HUES64 (cell line): Measurements from ENCODE around the gene ADCY5.

Experiments used
- H3K27ac ChIP-seq: 2 replicates; pipeline ENCODE4 v1.7.0; 2013; ENCODE audit warnings: low read depth, low read length, inconsistent platforms
- H3K27me3 ChIP-seq: 2 replicates; pipeline ENCODE4 v1.6.1; 2013; ENCODE audit warnings: mild to moderate bottlenecking, low read length; ENCODE audit not compliant: insufficient read depth
- H3K36me3 ChIP-seq: 2 replicates; pipeline ENCODE4 v1.6.1; 2013; ENCODE audit warnings: mild to moderate bottlenecking, low read length; ENCODE audit not compliant: insufficient read depth
- H3K4me1 ChIP-seq: 2 replicates; pipeline ENCODE4 v1.6.1; 2013; ENCODE audit warnings: mild to moderate bottlenecking, low read length, moderate library complexity; ENCODE audit not compliant: insufficient read depth
- H3K4me3 ChIP-seq: 2 replicates; pipeline ENCODE4 v1.5.1; 2013; ENCODE audit warnings: mild to moderate bottlenecking, low read length, moderate library complexity
- H3K9ac ChIP-seq: 2 replicates; pipeline ENCODE4 v1.6.1; 2013; ENCODE audit warnings: mild to moderate bottlenecking, low read depth, low read length
- H3K9me3 ChIP-seq: 2 replicates; pipeline ENCODE4 v1.6.1; 2013; ENCODE audit warnings: low read depth, low read length; ENCODE audit not compliant: insufficient read depth
- WGBS: fragments of 150-250, 120-280 bp; methylation state at CpG from one replicate; pipeline ENCODE4 v1.1.7; 2013; ENCODE audit warnings: missing lambda C conversion rate; 5-methylcytosine and 5-hydroxymethylcytosine counted together

ADCY5 gene

DNA sequence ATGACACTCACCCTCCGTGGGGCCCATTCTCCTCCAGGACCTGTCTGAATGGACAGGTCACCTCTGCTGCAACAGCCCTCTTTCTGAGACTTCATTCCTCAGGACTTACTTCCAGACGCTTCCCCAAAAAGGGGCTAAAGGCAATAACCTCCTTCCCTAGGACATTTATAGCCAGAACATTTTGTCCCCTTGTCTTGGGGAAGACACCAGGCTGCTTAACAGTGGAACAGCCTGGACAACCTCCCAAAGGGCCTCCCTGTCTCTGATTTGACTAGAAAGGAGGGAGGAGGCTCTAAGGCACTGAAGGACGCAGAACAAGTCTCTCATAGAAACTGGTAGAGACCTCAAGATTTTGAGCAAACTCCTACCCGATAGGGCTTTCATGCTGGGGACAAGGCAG, 32.7 kb downstream of the ADCY5 start:
- Histone ChIP-seq H3K4me1 (peaks cover 12% of the 10 kb centered on the region), H3K27ac (no peak overlapping the region), H3K27me3 (no peaks in the 10 kb centered on the region), H3K4me3 (no peak overlapping the region), H3K9ac (no peak overlapping the region), H3K9me3 (no peaks in the 10 kb centered on the region), H3K36me3 (no peaks in the 10 kb centered on the region)
- 92% methylated on average over 4 of the region's 4 CpGs for WGBS

DNA sequence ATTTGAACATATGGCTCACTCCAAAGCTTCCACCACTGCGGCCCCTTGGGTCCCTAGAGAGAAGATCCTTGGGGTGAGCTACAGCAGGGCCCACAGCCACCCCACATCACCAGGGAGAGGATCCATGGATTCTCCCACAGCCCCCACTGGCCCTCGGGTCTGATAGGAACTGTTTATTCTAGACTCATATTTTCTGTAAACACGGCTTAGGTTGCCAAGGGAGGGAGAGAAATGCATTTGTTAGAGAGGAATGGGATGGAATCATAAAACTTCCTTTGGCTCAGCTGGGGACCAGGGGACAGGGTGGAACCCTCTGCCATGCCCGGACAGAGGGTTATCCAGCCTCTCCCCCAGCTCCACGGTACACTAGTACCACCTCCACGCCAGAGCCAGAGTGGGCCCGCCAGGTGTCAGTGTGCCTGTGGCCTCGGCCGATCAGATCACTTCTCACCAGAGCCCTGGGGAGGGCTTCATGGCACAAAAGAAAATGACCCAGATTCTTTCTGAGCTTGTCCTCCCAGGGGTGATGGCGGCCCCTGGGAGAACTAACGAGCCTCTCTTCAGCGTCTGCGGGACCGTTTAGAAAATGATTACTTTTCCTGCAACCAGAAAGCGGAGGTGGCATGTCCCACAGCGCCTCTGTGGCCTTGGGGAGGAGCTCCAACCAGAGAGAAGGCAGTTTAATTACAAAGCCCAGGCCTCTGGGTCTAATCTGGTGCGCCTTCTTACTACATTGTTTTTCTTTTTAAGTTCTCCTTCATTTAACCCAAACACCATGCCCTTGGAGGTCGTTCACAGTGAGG, 33.7 kb downstream of the ADCY5 start:
- no peak overlapping the region for H3K27ac ChIP-seq
- WGBS: 89% methylated on average over 18 of the region's 18 CpGs

DNA sequence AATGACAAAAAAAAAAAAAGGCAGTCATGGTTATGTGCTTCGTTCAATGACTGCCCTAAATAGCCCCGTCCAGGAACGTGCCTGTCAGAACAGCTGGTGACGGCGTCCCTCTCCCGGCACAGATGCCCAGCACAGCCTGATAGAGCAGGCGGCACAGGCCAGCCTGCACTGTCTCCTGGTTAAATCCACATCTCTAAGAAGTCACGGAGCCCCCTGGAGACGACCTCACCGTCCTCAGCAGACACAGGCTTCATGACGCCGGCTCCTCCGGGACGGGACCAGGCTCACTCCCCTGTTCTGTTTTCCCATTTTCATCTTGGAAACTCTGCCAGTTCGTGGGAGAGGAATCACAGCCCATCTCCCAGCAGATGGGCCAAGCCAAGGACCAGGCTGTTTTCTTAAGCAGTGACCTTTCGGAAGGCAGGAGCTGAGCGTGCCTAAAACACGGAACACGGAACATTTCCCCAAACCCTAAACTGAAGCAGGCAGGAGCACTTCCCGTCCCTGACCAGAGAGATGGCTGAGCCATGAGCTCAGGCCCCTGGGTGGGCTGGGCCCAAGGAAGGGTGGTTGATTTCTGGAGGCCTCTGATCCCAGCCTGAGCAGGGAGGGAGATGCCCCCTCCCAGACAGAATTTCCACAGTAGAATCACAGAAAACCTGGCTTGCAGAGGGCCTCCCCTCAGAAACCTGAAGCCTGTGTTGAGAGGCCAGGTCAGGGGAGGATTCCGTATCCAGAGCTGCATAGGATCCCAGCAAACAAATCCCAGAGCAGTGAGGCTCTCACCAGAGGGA, 35.9 kb downstream of the ADCY5 start:
- no peaks in the 10 kb centered on the region for H3K36me3 ChIP-seq
- H3K27ac ChIP-seq: no peak overlapping the region
- H3K27me3 ChIP-seq: no peaks in the 10 kb centered on the region
- H3K9ac ChIP-seq: no peak overlapping the region
- H3K4me1 ChIP-seq: peaks cover 19% of the 10 kb centered on the region
- H3K9me3 ChIP-seq: no peaks in the 10 kb centered on the region
- no peak overlapping the region for H3K4me3 ChIP-seq
- WGBS: 77% methylated on average over 21 of the region's 21 CpGs

More for the DNA sequence above, 33.7 kb downstream of the ADCY5 start:
- Histone ChIP-seq H3K4me1 (peaks cover 12% of the 10 kb centered on the region), H3K27me3 (no peaks in the 10 kb centered on the region), H3K4me3 (no peak overlapping the region), H3K36me3 (no peaks in the 10 kb centered on the region), H3K9ac (no peak overlapping the region), H3K9me3 (no peaks in the 10 kb centered on the region)

DNA sequence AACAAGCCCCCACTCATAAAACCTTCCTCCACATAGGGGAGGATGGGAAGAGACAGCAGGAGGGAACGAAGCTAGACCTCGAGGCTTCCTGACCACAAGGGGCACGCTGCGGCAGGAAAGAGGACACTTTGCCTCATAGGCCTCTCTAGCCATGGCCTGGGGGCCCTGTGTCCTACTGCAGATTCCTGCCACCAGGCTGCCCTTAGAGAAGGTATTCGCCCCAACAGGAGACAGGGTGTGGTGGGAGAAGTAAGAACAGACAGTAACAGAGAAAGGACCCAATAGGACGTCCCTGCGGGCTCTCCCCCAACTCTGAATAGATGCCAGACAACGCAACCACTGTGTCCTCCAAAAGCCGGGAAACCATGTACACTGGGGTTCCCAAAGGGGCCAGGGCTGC, 36.8 kb downstream of the ADCY5 start:
- H3K27ac ChIP-seq: no peak overlapping the region
- no peaks in the 10 kb centered on the region for H3K36me3 ChIP-seq
- no peaks in the 10 kb centered on the region for H3K9me3 ChIP-seq
- no peak overlapping the region for H3K4me3 ChIP-seq
- peaks cover 19% of the 10 kb centered on the region for H3K4me1 ChIP-seq
- H3K9ac ChIP-seq: no peak overlapping the region
- WGBS: 94% methylated on average over 9 of the region's 9 CpGs
- H3K27me3 ChIP-seq: no peaks in the 10 kb centered on the region

DNA sequence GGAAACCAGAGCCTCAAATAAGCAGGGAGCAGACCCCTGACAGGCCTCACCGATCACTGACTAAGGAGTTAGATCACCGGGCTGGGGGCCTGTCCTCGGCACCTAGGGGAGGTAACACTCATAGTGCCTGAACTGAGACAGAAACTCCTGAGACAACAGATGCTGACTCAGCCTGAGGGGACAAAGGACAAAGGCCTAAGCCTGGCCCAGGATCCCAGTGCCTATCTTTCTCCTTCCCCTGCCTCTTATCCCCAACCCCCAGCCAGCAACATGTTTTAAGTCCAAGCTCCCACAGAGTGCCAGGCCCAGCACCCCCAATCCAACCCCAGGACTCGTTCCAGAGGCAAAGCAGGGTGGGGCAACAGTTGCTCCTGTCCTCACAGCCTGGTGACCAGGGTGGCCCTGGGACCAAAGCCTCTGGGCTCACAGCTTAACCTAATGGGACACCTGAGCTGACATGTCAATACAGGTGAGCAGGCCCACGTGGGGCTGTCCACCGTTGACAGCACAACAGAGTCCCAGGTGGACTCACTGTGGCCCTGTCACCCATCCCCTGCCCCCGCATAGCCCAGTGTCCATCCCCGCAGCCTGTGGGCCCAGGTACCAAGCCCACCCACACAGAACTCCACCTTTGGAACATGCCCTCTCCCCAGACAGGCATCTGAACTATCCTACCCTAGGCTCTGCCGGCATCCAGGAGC, 37.4 kb downstream of the ADCY5 start:
- H3K36me3 ChIP-seq: no peaks in the 10 kb centered on the region
- H3K4me1 ChIP-seq: peaks cover 19% of the 10 kb centered on the region
- WGBS: 80% methylated on average over 9 of the region's 9 CpGs

DNA sequence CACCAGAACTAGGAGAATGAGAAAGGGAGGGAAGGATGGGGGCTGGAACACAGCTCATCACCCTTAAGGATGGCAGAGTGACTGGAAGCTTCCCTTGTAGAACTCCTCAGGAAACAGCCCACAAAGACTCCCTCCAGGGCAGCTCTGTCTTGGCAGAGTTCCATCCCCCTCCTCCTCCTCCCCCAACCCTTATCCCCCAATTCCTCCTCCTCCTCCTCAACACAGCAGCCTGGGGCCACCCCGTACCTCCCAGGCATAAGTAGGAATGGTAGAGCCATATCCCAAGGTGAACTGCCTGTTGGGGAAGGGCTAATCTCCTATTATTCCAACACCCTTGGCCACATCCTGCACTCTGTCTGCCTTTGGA, 38.8 kb downstream of the ADCY5 start:
- H3K27me3 ChIP-seq: no peaks in the 10 kb centered on the region
- H3K9ac ChIP-seq: no peak overlapping the region
- H3K27ac ChIP-seq: no peak overlapping the region
- no peak overlapping the region for H3K4me3 ChIP-seq
- no peaks in the 10 kb centered on the region for H3K9me3 ChIP-seq
- WGBS: 56% methylated on average over 1 of the region's 1 CpG
- peaks cover 19% of the 10 kb centered on the region for H3K4me1 ChIP-seq
- no peaks in the 10 kb centered on the region for H3K36me3 ChIP-seq

More for the DNA sequence above, 37.4 kb downstream of the ADCY5 start:
- no peaks in the 10 kb centered on the region for H3K9me3 ChIP-seq
- no peak overlapping the region for H3K9ac ChIP-seq
- H3K27me3 ChIP-seq: no peaks in the 10 kb centered on the region
- H3K4me3 ChIP-seq: no peak overlapping the region
- H3K27ac ChIP-seq: no peak overlapping the region

DNA sequence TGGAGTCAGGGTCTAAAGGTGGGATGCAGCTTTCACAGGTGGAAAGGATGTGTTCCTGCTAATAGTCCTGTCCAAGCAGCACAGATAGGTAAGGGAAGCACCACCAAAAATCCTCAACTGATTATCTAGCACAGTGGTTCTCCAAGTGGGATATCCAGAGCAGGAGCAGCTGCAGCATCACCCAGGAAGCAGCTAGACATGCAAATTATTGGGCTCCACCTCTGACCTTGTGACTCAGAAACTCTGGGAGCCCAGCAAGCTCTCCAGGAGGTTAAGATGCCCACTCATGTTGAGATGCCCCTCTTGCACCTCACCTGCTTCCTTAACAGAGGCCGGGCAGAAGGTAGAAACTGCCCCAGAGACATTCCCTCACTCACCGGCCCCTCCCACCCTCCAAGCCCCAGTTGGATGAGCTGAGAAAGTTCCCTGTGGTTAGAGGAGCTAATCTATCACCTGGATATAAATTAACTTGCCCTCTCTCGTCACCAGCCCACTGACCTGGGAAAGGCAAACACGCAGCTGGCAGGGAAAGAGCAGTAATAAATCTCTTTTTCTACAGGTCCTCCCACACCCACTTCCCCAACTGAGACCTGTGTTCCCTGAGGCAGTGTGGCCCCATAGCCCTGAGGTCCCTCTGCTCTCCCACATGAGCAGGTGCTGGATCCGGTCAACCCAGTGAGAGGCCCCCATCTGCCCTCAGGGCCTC, 39.3 kb downstream of the ADCY5 start:
- H3K4me1 ChIP-seq: peaks cover 19% of the 10 kb centered on the region
- H3K9ac ChIP-seq: no peak overlapping the region
- no peaks in the 10 kb centered on the region for H3K36me3 ChIP-seq
- H3K4me3 ChIP-seq: no peak overlapping the region
- H3K27me3 ChIP-seq: no peaks in the 10 kb centered on the region
- 70% methylated on average over 3 of the region's 5 CpGs for WGBS
- H3K9me3 ChIP-seq: no peaks in the 10 kb centered on the region
- H3K27ac ChIP-seq: no peak overlapping the region

DNA sequence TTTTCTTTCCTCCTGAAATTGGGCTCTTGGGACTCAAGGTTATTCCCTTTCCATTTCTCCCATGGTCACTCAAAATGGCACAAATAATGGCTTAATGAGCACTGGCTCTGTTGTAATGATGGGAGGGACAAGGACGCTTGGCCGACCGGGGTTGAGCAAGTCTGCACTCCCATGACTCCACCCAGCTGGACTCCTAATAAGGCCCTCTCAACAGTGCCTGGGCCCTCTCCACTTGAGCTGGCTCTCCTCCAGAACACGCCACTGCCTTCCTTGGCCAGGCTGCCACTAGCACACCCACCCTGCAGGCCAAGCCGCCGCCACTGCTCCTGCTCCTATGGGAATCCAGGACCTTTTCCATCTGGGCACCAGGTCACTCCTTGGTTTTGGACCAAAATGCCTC, 42.3 kb downstream of the ADCY5 start:
- Histone ChIP-seq H3K9ac (no peak overlapping the region), H3K4me3 (no peak overlapping the region), H3K27ac (no peak overlapping the region), H3K9me3 (no peaks in the 10 kb centered on the region), H3K4me1 (0 out of 2 replicates have a peak, but pooled peaks cover 7% of the 10 kb centered on the region), H3K36me3 (no peaks in the 10 kb centered on the region), H3K27me3 (no peaks in the 10 kb centered on the region)
- 95% methylated on average over 6 of the region's 6 CpGs for WGBS

DNA sequence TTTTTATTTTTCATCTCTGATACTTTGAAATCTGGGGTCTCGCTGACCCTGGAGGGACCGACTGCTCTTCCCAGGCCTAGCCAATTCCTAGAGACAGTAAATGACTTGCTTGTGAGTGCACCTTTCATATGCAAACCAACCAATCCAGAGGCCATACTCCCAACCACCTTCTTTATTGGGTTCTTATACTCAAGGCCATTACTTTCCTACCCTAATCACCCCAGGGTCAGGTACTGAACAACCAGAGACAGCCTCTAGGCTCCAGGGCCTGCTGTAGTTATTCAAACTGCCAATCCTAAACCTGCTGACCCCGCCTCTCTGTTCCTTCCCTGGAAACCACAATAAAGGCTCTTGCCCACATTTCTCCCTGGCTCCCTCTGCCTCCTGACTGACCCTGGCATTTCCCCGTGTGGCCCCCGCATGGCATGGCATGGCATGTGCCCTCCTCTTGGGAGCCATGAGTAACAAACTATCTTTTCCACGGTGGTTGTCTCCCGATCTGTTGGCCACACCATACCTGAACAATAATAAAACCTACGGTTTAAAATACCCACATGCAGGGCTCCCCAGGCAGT, 42.9 kb downstream of the ADCY5 start:
- 85% methylated on average over 7 of the region's 8 CpGs for WGBS
- no peak overlapping the region for H3K9ac ChIP-seq

DNA sequence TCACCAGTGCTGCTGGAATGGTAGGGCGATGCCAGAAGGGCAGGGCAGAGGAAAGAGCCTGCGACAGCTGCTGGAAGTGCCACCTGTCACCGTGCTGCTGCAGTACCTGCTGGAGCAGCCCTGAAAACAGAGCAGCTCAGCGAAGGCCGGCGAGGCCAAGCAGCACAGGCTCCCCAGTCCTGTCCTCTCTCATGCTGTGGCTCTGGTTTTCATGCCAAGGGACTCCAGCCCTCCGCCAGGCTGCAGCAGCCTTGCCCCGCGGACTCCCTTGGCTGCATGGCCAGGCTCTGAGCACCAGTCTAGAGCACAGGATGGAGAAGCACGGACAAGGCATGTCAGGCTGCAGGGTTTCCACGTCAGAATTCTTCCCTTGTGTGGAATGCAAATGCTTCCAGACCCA, 43.9 kb downstream of the ADCY5 start:
- Histone ChIP-seq H3K9ac (no peak overlapping the region), H3K36me3 (no peaks in the 10 kb centered on the region), H3K27ac (no peak overlapping the region), H3K4me1 (0 out of 2 replicates have a peak, but pooled peaks cover 6% of the 10 kb centered on the region), H3K27me3 (no peaks in the 10 kb centered on the region), H3K9me3 (no peaks in the 10 kb centered on the region), H3K4me3 (no peak overlapping the region)
- 90% methylated on average over 11 of the region's 11 CpGs for WGBS

More for the DNA sequence above, 42.9 kb downstream of the ADCY5 start:
- no peaks in the 10 kb centered on the region for H3K36me3 ChIP-seq
- no peaks in the 10 kb centered on the region for H3K9me3 ChIP-seq
- no peaks in the 10 kb centered on the region for H3K27me3 ChIP-seq
- no peak overlapping the region for H3K27ac ChIP-seq
- no peak overlapping the region for H3K4me3 ChIP-seq
- H3K4me1 ChIP-seq: 0 out of 2 replicates have a peak, but pooled peaks cover 7% of the 10 kb centered on the region
